CD4-positive, alpha-beta T cell treated with Interleukin-6 at 100 ng/mL for 8 hours (primary cell): ENCODE data around the gene GPR141.
"Not testable (repeated sequence)": the region's sequence is repeated elsewhere in the genome, so short reads cannot be mapped to it uniquely, and the experiment has no call there.

Experiments used
- DNase-seq: peaks from one replicate; pipeline ENCODE4 v3.0.0-alpha.2; 2020; ENCODE audit warnings: mixed read lengths, low spot score

Gene GPR141

GRCh38 chr7:37686556-37687345, 3.2 kb downstream of the GPR141 start:
- no peak for DNase-seq

GRCh38 chr7:37690206-37690605, 6.6 kb downstream of the GPR141 start:
- no peak for DNase-seq

GRCh38 chr7:37694208-37695094, 10.9 kb downstream of the GPR141 start:
- no peak for DNase-seq

- DNase-seq: no peak
Observed at GRCh38 chr7:37698276-37698675, 14.7 kb downstream of the GPR141 start.

- DNase-seq: no peak
Observed at GRCh38 chr7:37698782-37699181, 15.2 kb downstream of the GPR141 start.

GRCh38 chr7:37701769-37702168, 18.2 kb downstream of the GPR141 start:
- DNase-seq: no peak

- no peak for DNase-seq
Observed at GRCh38 chr7:37703361-37703760, 19.8 kb downstream of the GPR141 start.

GRCh38 chr7:37704328-37704833, 20.8 kb downstream of the GPR141 start:
- DNase-seq: not testable (repeated sequence)

GRCh38 chr7:37705976-37706375, 22.4 kb downstream of the GPR141 start:
- DNase-seq: no peak

- DNase-seq: no peak
Observed at GRCh38 chr7:37706804-37707203, 23.2 kb downstream of the GPR141 start.

- DNase-seq: no peak
Observed at GRCh38 chr7:37707754-37708485, 24.4 kb downstream of the GPR141 start.

- no peak for DNase-seq
Observed at GRCh38 chr7:37709631-37710509, 26.3 kb downstream of the GPR141 start.

- no peak for DNase-seq
Observed at GRCh38 chr7:37713613-37714012, 30.0 kb downstream of the GPR141 start.

GRCh38 chr7:37714606-37715005, 31.0 kb downstream of the GPR141 start:
- DNase-seq: no peak

GRCh38 chr7:37718585-37718984, 35.0 kb downstream of the GPR141 start:
- no peak for DNase-seq

- no peak for DNase-seq
Observed at GRCh38 chr7:37719077-37719476, 35.5 kb downstream of the GPR141 start.

GRCh38 chr7:37724732-37725131, 41.2 kb downstream of the GPR141 start:
- DNase-seq: no peak

- DNase-seq: no peak
Observed at GRCh38 chr7:37726016-37726415, 42.5 kb downstream of the GPR141 start.

- no peak for DNase-seq
Observed at GRCh38 chr7:37728747-37729146, 45.2 kb downstream of the GPR141 start.

- DNase-seq: no peak
Observed at GRCh38 chr7:37729181-37729580, 45.6 kb downstream of the GPR141 start.

GRCh38 chr7:37730501-37730900, 46.9 kb downstream of the GPR141 start:
- DNase-seq: no peak
